Posterior cingulate gyrus (tissue), 11 donors: ENCODE results near the gene ST6GALNAC3.
"Not testable (repeated sequence)": the region's sequence is repeated elsewhere in the genome, so short reads cannot be mapped to it uniquely, and the experiment has no call there.

Experiments used
- DNase-seq, 10 donors: peaks; one replicate each; pipeline versions ENCODE4 v3.0.0 to v3.0.0-alpha.2; 2020 to 2021; ENCODE audit warnings: mixed read lengths in 3 of 10
- intact Hi-C: fragments of 100-400 bp; cut with DNase I; formaldehyde crosslinking; loops from one replicate; pipeline ENCODE4 v1.15.1; 2023

Gene ST6GALNAC3

GRCh38 chr1:76593141-76593540 is 518.6 kb downstream of the ST6GALNAC3 start:
- DNase-seq, result no peak
- intact Hi-C loops, result no loop called here

GRCh38 chr1:76593618-76594017 is 519.1 kb downstream of the ST6GALNAC3 start:
- no peak for DNase-seq
- intact Hi-C loops, result no loop called here

- DNase-seq, result no peak
- intact Hi-C loops, result no loop called here
Measured at GRCh38 chr1:76595024-76595423, 520.5 kb downstream of the ST6GALNAC3 start.

- intact Hi-C loops, result no loop called here
- DNase-seq, result no peak
Measured at GRCh38 chr1:76601465-76601864, 526.9 kb downstream of the ST6GALNAC3 start.

- no peak for DNase-seq
- intact Hi-C loops, result no loop called here
Measured at GRCh38 chr1:76607717-76608116, 533.2 kb downstream of the ST6GALNAC3 start.

GRCh38 chr1:76611770-76612445 is 537.4 kb downstream of the ST6GALNAC3 start:
- DNase-seq, result no peak
- intact Hi-C loops, result no loop called here

GRCh38 chr1:76613886-76614285 is 539.3 kb downstream of the ST6GALNAC3 start:
- no peak for DNase-seq
- intact Hi-C loops, result no loop called here

- no peak for DNase-seq
- intact Hi-C loops, result no loop called here
Measured at GRCh38 chr1:76615253-76616035, 540.9 kb downstream of the ST6GALNAC3 start.

- DNase-seq, result no peak
- intact Hi-C loops, result no loop called here
Measured at GRCh38 chr1:76620371-76620770, 545.8 kb downstream of the ST6GALNAC3 start.

GRCh38 chr1:76622774-76623528 is 548.4 kb downstream of the ST6GALNAC3 start:
- DNase-seq, result no peak
- intact Hi-C loops, result no loop called here

- no peak for DNase-seq
- intact Hi-C loops, result no loop called here
Measured at GRCh38 chr1:76625886-76626678, 551.5 kb downstream of the ST6GALNAC3 start.

- intact Hi-C loops, result no loop called here
- no peak for DNase-seq
Measured at GRCh38 chr1:76627498-76627897, 553.0 kb downstream of the ST6GALNAC3 start.

- intact Hi-C loops, result no loop called here
- no peak for DNase-seq
Measured at GRCh38 chr1:76627901-76628300, 553.4 kb downstream of the ST6GALNAC3 start.

- no peak for DNase-seq
- intact Hi-C loops, result no loop called here
Measured at GRCh38 chr1:76632136-76632535, 557.6 kb downstream of the ST6GALNAC3 start.

- intact Hi-C loops, result no loop called here
- DNase-seq, result no peak
Measured at GRCh38 chr1:76635784-76636183, 561.2 kb downstream of the ST6GALNAC3 start.

GRCh38 chr1:76639181-76639580 is 564.6 kb downstream of the ST6GALNAC3 start:
- intact Hi-C loops, result no loop called here
- DNase-seq, result no peak

GRCh38 chr1:76640092-76640491 is 565.5 kb downstream of the ST6GALNAC3 start:
- intact Hi-C loops, result no loop called here

GRCh38 chr1:76640723-76641122 is 566.2 kb downstream of the ST6GALNAC3 start:
- intact Hi-C loops, result no loop called here

More at GRCh38 chr1:76640092-76640491, 565.5 kb downstream of the ST6GALNAC3 start:
- no peak for DNase-seq

GRCh38 chr1:76644139-76644538 is 569.6 kb downstream of the ST6GALNAC3 start:
- no peak for DNase-seq
- intact Hi-C loops, result no loop called here

More at GRCh38 chr1:76640723-76641122, 566.2 kb downstream of the ST6GALNAC3 start:
- no peak for DNase-seq

GRCh38 chr1:76652860-76653259 is 578.3 kb downstream of the ST6GALNAC3 start:
- DNase-seq, intact Hi-C loops: not testable (repeated sequence)
